Measurements from ENCODE around the gene CFDP1.

Gene CFDP1

GRCh38 chr16:75378616-75379015 lies 54.7 kb downstream of the CFDP1 start:
- CTCF ChIA-PET = interaction anchor here (1.2 to 3.0 kb wide), 2 partner anchors 131 to 145 kb away, joined by 3 to 13 read pairs; no protein-coding TSS in a partner anchor

GRCh38 chr16:75377729-75378386 lies 55.4 kb downstream of the CFDP1 start:
- Histone ChIP-seq H3K4me1 (ENCODE audit: control extremely low read depth in 1 of 4, control insufficient read depth in 4 of 4, insufficient read depth in 4 of 4, low read length in 3 of 4) (peaks cover 9 to 14% (median 10%) of the 10 kb centered on the region in 4 experiments), H3K27ac (ENCODE audit: insufficient read depth in 1 of 2, low read depth in 1 of 2, low read length in 2 of 2, poor library complexity in 1 of 2, severe bottlenecking in 2 of 2) (no peak overlapping the region), H3K4me3 (ENCODE audit: control insufficient read depth in 1 of 7, extremely low read depth in 1 of 7, insufficient read depth in 4 of 7, low read depth in 2 of 7, low read length in 6 of 7) (no peak overlapping the region), H3K36me3 (ENCODE audit: control insufficient read depth in 4 of 4, insufficient read depth in 4 of 4, low read length in 3 of 4) (peaks cover 0 to 26% (median 7%) of the 10 kb centered on the region in 4 experiments), H3K27me3 (replicated peaks in 2 of 5; ENCODE audit: control insufficient read depth in 4 of 5, insufficient read depth in 5 of 5, low read length in 4 of 5) (peaks cover 9 to 87% (median 57%) of the 10 kb centered on the region in 5 experiments), H3K9me3 (ENCODE audit: control extremely low read depth in 1 of 5, control insufficient read depth in 4 of 5, insufficient read depth in 2 of 5, low read depth in 1 of 5, low read length in 4 of 5) (no peaks in the 10 kb centered on the region)
- 97% methylated on average over 3 of the region's 6 CpGs for WGBS (ENCODE audit: insufficient coverage)
- no peak for DNase-seq
- POLR2A ChIA-PET = no interaction called here
- CTCF ChIA-PET = interaction anchor here (1.0 to 3.0 kb wide), 2 partner anchors 10 to 144 kb away, joined by 3 to 13 read pairs; no protein-coding TSS in a partner anchor

More at GRCh38 chr16:75378616-75379015, 54.7 kb downstream of the CFDP1 start:
- H3K9me3 ChIP-seq (ENCODE audit: control extremely low read depth in 1 of 5, control insufficient read depth in 4 of 5, insufficient read depth in 2 of 5, low read depth in 1 of 5, low read length in 4 of 5) = no peaks in the 10 kb centered on the region
- no peak overlapping the region for H3K4me3 ChIP-seq (ENCODE audit: control insufficient read depth in 1 of 7, extremely low read depth in 1 of 7, insufficient read depth in 4 of 7, low read depth in 2 of 7, low read length in 6 of 7)
- POLR2A ChIA-PET = no interaction called here
- no peak overlapping the region for H3K27ac ChIP-seq (ENCODE audit: insufficient read depth in 1 of 2, low read depth in 1 of 2, low read length in 2 of 2, poor library complexity in 1 of 2, severe bottlenecking in 2 of 2)
- WGBS (ENCODE audit: insufficient coverage) = 92% methylated on average over 1 of the region's 2 CpGs
- H3K4me1 ChIP-seq (ENCODE audit: control extremely low read depth in 1 of 4, control insufficient read depth in 4 of 4, insufficient read depth in 4 of 4, low read length in 3 of 4) = peaks cover 9 to 14% (median 10%) of the 10 kb centered on the region in 4 experiments
- peaks cover 0 to 25% (median 7%) of the 10 kb centered on the region in 4 experiments for H3K36me3 ChIP-seq (ENCODE audit: control insufficient read depth in 4 of 4, insufficient read depth in 4 of 4, low read length in 3 of 4)
- DNase-seq = no peak
- H3K27me3 ChIP-seq (replicated peaks in 2 of 5; ENCODE audit: control insufficient read depth in 4 of 5, insufficient read depth in 5 of 5, low read length in 4 of 5) = peaks cover 9 to 87% (median 53%) of the 10 kb centered on the region in 5 experiments

GRCh38 chr16:75376475-75377161 lies 56.7 kb downstream of the CFDP1 start:
- Histone ChIP-seq H3K27ac (ENCODE audit: insufficient read depth in 1 of 2, low read depth in 1 of 2, low read length in 2 of 2, poor library complexity in 1 of 2, severe bottlenecking in 2 of 2) (no peak overlapping the region), H3K9me3 (ENCODE audit: control extremely low read depth in 1 of 5, control insufficient read depth in 4 of 5, insufficient read depth in 2 of 5, low read depth in 1 of 5, low read length in 4 of 5) (peaks cover 0 to 1% (median 0%) of the 10 kb centered on the region in 5 experiments), H3K4me1 (ENCODE audit: control extremely low read depth in 1 of 4, control insufficient read depth in 4 of 4, insufficient read depth in 4 of 4, low read length in 3 of 4) (peaks cover 9 to 14% (median 10%) of the 10 kb centered on the region in 4 experiments), H3K4me3 (ENCODE audit: control insufficient read depth in 1 of 7, extremely low read depth in 1 of 7, insufficient read depth in 4 of 7, low read depth in 2 of 7, low read length in 6 of 7) (no peak overlapping the region), H3K27me3 (replicated peaks in 2 of 5; ENCODE audit: control insufficient read depth in 4 of 5, insufficient read depth in 5 of 5, low read length in 4 of 5) (peaks cover 9 to 86% (median 51%) of the 10 kb centered on the region in 5 experiments), H3K36me3 (ENCODE audit: control insufficient read depth in 4 of 4, insufficient read depth in 4 of 4, low read length in 3 of 4) (peaks cover 2 to 21% (median 7%) of the 10 kb centered on the region in 4 experiments)
- ChIA-PET CTCF (interaction anchor here (1.0 to 3.0 kb wide), 3 partner anchors 9 to 143 kb away, joined by 3 to 13 read pairs (median 4); no protein-coding TSS in a partner anchor), POLR2A (no interaction called here)
- WGBS (ENCODE audit: insufficient coverage) = 100% methylated on average over 4 of the region's 7 CpGs
- no peak for DNase-seq

- Histone ChIP-seq H3K9me3 (ENCODE audit: control extremely low read depth in 1 of 5, control insufficient read depth in 4 of 5, insufficient read depth in 2 of 5, low read depth in 1 of 5, low read length in 4 of 5) (peaks cover 0 to 1% (median 0%) of the 10 kb centered on the region in 5 experiments), H3K36me3 (ENCODE audit: control insufficient read depth in 4 of 4, insufficient read depth in 4 of 4, low read length in 3 of 4) (peaks cover 2 to 21% (median 6%) of the 10 kb centered on the region in 4 experiments), H3K27ac (ENCODE audit: insufficient read depth in 1 of 2, low read depth in 1 of 2, low read length in 2 of 2, poor library complexity in 1 of 2, severe bottlenecking in 2 of 2) (no peak overlapping the region), H3K4me3 (ENCODE audit: control insufficient read depth in 1 of 7, extremely low read depth in 1 of 7, insufficient read depth in 4 of 7, low read depth in 2 of 7, low read length in 6 of 7) (no peak overlapping the region), H3K4me1 (ENCODE audit: control extremely low read depth in 1 of 4, control insufficient read depth in 4 of 4, insufficient read depth in 4 of 4, low read length in 3 of 4) (no peaks in the 10 kb centered on the region), H3K27me3 (replicated peaks in 2 of 5; ENCODE audit: control insufficient read depth in 4 of 5, insufficient read depth in 5 of 5, low read length in 4 of 5) (peaks cover 9 to 89% (median 46%) of the 10 kb centered on the region in 5 experiments)
- DNase-seq = no peak
- CTCF ChIA-PET = no interaction called here
- WGBS (ENCODE audit: insufficient coverage) = no CpG with 5 or more reads among the region's 2 CpGs
- POLR2A ChIA-PET = no interaction called here
Measured at GRCh38 chr16:75374388-75374787, 58.9 kb downstream of the CFDP1 start.

- H3K27me3 ChIP-seq (replicated peaks in 2 of 5; ENCODE audit: control insufficient read depth in 4 of 5, insufficient read depth in 5 of 5, low read length in 4 of 5) = peaks cover 2 to 70% (median 27%) of the 10 kb centered on the region in 5 experiments
- H3K4me3 ChIP-seq (ENCODE audit: control insufficient read depth in 1 of 7, extremely low read depth in 1 of 7, insufficient read depth in 4 of 7, low read depth in 2 of 7, low read length in 6 of 7) = no peak overlapping the region
- ChIA-PET POLR2A (interaction anchor here (0.7 kb wide), 1 partner anchor 8 kb away, joined by 4 read pairs; no protein-coding TSS in a partner anchor), CTCF (interaction anchor here (1.3 to 1.4 kb wide), 2 partner anchors 8 to 138 kb away, joined by 3 to 4 read pairs; no protein-coding TSS in a partner anchor)
- H3K27ac ChIP-seq (ENCODE audit: insufficient read depth in 1 of 2, low read depth in 1 of 2, low read length in 2 of 2, poor library complexity in 1 of 2, severe bottlenecking in 2 of 2) = no peak overlapping the region
- no peak for DNase-seq
- no peaks in the 10 kb centered on the region for H3K4me1 ChIP-seq (ENCODE audit: control extremely low read depth in 1 of 4, control insufficient read depth in 4 of 4, insufficient read depth in 4 of 4, low read length in 3 of 4)
- peaks cover under 1 to 14% (median 3%) of the 10 kb centered on the region in 4 experiments for H3K36me3 ChIP-seq (ENCODE audit: control insufficient read depth in 4 of 4, insufficient read depth in 4 of 4, low read length in 3 of 4)
- 100% methylated on average over 1 of the region's 3 CpGs for whole genome bisulfite sequencing (ENCODE audit: insufficient coverage)
- peaks cover 0 to 1% (median 0%) of the 10 kb centered on the region in 5 experiments for H3K9me3 ChIP-seq (ENCODE audit: control extremely low read depth in 1 of 5, control insufficient read depth in 4 of 5, insufficient read depth in 2 of 5, low read depth in 1 of 5, low read length in 4 of 5)
Measured at GRCh38 chr16:75372236-75372856, 61.0 kb downstream of the CFDP1 start.

GRCh38 chr16:75371171-75371570 lies 62.1 kb downstream of the CFDP1 start:
- Histone ChIP-seq H3K4me1 (ENCODE audit: control extremely low read depth in 1 of 4, control insufficient read depth in 4 of 4, insufficient read depth in 4 of 4, low read length in 3 of 4) (no peaks in the 10 kb centered on the region), H3K27ac (ENCODE audit: insufficient read depth in 1 of 2, low read depth in 1 of 2, low read length in 2 of 2, poor library complexity in 1 of 2, severe bottlenecking in 2 of 2) (no peak overlapping the region), H3K4me3 (ENCODE audit: control insufficient read depth in 1 of 7, extremely low read depth in 1 of 7, insufficient read depth in 4 of 7, low read depth in 2 of 7, low read length in 6 of 7) (no peak overlapping the region), H3K36me3 (ENCODE audit: control insufficient read depth in 4 of 4, insufficient read depth in 4 of 4, low read length in 3 of 4) (peaks cover 0 to 12% (median 3%) of the 10 kb centered on the region in 4 experiments), H3K9me3 (ENCODE audit: control extremely low read depth in 1 of 5, control insufficient read depth in 4 of 5, insufficient read depth in 2 of 5, low read depth in 1 of 5, low read length in 4 of 5) (peaks cover 0 to 1% (median 0%) of the 10 kb centered on the region in 5 experiments), H3K27me3 (replicated peaks in 2 of 5; ENCODE audit: control insufficient read depth in 4 of 5, insufficient read depth in 5 of 5, low read length in 4 of 5) (peaks cover 0 to 64% (median 23%) of the 10 kb centered on the region in 5 experiments)
- DNase-seq = no peak
- ChIA-PET CTCF (interaction anchor here (1.1 to 1.3 kb wide), 2 partner anchors 9 to 90 kb away, joined by 3 to 4 read pairs; no protein-coding TSS in a partner anchor), POLR2A (no interaction called here)
- WGBS (ENCODE audit: insufficient coverage) = 80% methylated on average over 1 of the region's 3 CpGs

Data from common myeloid progenitor, CD34-positive (primary cell).